NCI-H524 treated with DMSO at 0.1 percent for 48 hours (cell line): ENCODE data around the gene DISP3.

Source experiments
- DNase-seq: peaks from one replicate; lab custom pipeline; 2025; lab: John Stamatoyannopoulos, UW

The DISP3 gene

DNA sequence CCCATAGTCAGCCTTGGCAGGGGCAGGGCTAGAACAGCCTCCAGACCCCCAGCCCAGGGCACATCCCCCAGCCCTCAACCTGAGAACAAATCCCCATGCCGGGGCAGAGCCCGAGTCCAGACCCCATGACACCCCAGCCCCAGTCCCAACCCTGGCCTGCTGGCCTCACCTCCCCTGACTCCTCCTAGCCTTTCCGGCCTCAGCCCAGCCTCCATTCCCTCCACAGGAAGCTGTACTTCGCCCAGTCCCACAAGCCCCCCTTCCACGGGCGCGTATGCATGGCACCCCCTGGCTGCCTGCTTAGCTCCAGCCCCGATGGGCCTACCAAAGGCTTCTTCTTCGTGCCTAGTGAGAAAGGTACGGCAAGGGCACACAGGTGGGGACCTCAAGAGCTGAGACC is 50.4 kb downstream of the DISP3 start:
- DNase-seq, result no peak

DNA sequence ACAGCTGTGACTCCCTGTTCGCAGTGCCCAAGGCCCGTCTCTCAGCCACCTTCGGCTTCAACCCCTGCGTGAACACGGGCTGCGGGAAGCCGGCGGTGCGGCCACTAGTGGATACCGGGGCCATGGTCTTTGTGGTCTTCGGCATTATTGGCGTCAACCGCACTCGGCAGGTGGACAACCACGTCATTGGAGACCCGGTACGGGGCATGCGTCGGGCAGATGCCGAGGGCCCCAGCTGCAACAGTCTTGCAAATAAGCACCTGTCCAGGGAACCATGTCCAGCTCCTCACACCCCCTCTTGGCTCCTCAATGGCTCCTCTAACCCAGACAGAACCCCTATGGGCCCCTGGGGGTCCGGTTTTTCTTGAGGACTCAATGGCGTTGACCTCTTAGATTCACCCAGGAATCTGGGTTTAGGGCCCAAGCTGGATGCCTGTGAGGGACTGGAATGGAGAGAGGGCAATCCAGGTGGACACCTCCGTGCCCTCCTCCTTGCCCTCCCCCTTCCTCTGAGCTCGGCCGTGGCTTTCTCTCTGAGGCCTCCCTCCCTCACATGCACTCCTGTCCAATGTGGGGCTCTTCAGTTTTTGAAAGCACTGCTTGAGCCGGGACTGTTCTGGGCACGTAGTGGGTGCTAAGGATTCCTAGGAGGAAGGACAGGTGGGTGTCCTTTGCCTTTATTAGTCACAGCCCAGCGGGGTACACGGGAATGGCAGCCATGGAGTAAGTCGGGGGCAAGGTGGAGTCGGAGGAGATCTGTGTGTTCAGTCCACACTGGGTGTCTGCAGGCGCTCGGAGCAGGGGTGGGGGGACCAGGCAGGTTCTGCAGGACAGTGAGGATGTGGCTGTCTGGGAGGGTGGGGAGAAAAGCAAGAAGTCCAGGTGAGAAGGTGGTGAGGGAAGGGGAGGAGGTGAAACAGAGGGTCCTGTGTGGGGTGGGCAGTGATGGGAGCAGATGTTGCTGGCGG is 51.1 kb downstream of the DISP3 start:
- no peak for DNase-seq

GRCh38 chr1:11530731-11531311 is 51.9 kb downstream of the DISP3 start:
- DNase-seq, result no peak

DNA sequence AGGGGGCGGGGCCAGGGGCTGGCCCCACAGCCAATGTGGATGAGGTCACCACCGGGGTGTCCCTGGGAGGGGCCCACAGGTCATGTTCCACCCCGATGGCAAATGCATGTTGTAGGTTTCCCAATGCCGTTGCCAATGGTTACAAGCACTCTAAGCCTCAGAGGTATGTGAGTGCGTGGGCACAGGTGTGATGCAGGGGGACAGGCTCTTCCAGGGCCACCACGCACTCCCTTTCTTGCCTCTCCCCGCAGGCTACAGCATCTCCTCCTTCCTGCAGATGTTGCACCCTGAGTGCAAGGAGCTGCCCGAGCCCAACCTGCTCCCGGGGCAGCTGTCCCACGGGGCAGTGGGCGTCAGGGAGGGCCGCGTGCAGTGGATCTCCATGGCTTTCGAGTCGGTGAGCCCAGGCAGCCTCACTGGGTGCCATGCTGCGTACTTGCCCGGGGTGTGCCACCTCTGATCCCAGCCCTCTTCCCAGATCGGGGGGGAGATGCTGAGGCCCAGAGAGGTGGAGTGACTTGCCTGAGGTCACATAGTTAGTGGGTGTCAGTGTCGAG is 52.4 kb downstream of the DISP3 start:
- DNase-seq, result no peak

- DNase-seq, result no peak
Measured at GRCh38 chr1:11531943-11532342, 53.0 kb downstream of the DISP3 start.

- DNase-seq, result no peak
Measured at GRCh38 chr1:11533790-11534787, 55.1 kb downstream of the DISP3 start.

- no peak for DNase-seq
Measured at GRCh38 chr1:11534846-11535245, 55.9 kb downstream of the DISP3 start.

- DNase-seq, result no peak
Measured at GRCh38 chr1:11535316-11535715, 56.4 kb downstream of the DISP3 start.

DNA sequence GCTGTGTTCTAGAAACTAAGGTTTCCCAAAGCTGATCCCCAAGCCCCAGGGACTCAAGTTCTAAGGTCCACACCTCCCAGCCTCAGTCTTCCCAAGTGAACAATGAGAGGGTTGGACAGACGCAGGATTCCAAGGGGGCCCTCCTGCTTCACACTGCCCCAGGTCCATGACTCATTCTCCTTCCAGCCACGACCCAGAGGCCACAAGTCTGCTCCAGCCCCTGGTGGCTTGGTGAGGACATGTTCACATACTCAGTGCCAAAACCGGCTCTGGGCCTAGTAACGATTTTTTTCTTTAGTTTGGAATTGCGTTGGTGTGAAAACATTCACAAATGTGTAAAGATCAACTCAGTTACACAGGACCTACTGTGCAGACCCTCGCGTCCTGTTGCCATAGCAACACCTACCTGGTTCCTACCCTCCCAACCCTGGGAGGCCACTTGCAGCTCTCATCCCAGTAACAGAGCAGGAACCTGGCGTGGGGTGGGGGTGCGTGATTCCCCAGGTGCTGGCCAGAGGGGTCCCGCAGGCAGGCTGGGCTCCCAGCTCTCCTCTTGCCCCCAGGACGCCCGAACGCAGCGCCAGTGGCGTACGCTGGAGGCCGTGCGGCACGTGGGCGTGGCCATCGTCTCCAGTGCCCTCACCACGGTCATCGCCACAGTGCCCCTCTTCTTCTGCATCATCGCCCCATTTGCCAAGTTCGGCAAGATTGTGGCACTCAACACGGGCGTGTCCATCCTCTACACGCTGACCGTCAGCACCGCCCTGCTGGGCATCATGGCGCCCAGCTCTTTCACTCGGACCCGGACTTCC is 57.0 kb downstream of the DISP3 start:
- DNase-seq, result no peak

- no peak for DNase-seq
Measured at GRCh38 chr1:11536573-11537379, 57.8 kb downstream of the DISP3 start.

DNA sequence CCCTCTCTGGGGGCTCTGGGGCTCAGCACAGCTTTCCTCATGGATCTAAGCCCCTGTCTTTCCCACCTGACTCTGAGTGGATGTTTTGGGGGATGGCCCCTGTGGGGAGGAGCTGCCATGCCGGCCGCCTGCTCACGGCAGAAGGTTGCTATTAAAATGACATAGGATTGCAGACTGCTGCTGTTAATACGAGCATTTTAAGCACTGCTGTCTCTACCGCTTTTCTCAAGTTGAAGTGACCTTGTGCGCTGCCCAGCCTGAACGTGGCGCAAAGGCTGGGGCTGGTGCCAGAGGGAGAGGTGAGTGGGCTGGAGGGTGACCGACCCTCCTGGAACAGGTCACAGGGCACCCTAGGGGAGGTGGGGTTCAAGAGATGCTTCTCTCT is 58.4 kb downstream of the DISP3 start:
- no peak for DNase-seq

DNA sequence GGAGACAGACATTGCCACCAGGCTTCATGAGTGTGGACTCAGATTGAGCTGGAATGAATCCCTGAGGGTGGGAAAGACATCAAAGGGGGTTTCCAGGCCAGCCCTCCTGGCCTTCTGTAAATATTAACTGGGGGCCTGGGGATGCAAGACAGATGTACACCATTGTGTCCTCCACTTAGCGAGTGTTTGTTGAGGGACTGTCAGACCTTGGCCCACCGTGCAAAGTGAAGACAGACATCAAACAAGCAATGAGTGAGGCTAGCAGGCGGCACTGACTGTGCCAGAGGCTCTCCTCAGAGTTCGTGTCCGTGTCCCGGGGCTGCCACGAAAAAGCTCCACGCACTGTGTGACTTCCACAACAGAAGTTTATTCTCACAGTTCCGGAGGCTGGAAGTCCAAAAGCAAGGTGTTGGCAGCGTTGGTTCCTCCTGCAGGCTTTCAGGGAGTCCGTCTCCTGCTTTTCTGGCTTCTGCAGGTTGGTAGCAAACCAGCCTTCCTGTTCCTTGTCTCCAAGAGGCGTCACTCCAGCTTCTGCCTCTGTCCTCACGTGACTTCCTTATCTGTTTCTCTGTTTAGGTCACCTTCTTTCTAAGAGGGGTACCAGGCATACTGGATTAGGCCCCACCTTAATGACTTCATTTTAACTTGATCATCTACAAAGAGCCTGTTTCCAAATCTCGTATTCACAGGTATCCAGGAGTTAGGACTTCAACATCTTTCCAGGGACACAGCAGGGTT is 59.1 kb downstream of the DISP3 start:
- no peak for DNase-seq

GRCh38 chr1:11538886-11539285 is 59.9 kb downstream of the DISP3 start:
- no peak for DNase-seq

- no peak for DNase-seq
Measured at GRCh38 chr1:11539850-11540772, 61.2 kb downstream of the DISP3 start.

DNA sequence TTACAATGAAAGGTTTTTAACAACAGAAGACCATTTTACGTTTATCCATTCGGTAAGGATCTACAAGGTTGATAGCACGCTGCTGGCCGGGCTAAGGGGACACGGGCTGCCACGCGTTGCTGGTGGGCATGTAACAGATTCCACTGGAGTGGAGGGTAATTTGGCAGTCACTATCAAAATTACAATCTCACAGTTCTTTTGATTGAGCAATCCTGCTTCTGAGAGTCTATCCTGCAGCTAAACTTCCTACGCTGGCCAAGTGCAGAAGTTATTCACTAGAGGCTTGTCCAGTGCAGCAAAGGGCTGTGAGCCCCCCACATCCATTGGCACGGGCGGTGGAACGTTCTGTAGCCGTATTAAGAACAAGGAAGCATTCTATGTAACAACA is 61.8 kb downstream of the DISP3 start:
- no peak for DNase-seq

DNA sequence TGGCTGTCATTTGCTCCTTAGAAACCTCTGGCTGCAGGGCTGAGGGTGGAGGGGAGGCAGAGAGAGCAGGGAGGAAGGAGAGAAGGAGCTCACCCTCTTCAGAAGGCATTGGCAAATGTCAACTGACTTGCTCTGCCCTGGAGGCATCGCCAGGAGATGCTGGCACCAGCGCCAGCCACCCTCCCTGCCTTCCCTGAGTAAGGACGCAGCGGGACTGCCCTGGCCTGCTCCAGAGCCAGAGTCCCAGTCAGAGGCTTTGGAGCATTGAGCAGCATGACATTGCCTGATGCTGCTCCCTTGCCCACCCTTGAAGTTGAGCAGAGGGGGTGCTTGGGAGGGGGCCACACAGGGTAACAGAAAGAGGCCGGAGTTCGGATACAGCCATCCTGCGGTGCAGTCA is 62.3 kb downstream of the DISP3 start:
- no peak for DNase-seq

DNA sequence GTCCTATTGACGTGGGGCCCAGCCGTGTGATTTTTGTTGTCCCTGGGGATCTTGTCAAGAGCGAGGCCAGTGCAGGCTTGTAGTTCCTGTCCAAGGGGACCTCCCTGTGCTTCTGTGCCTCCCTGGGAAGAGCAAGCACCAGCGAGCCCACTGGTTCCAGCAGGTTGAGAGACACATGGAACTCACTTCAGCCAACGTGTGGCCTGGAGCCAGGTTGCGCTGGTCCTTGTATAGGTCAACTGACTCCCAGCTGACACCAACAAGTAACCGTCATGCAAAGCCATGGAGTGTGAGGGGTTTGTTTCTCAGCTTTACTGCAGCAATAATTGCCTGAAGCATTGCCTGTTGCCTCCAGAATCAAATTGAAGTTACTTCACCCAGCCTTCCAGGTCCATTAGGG is 63.0 kb downstream of the DISP3 start:
- DNase-seq, result no peak

GRCh38 chr1:11543392-11543791 is 64.4 kb downstream of the DISP3 start:
- no peak for DNase-seq

- no peak for DNase-seq
Measured at GRCh38 chr1:11543796-11544195, 64.8 kb downstream of the DISP3 start.
